BLaER1 treated with 17β-estradiol and CSF1 and Interleukin-3, amounts not matched to agents 10 nM and 100 nM (cell line): Measurements from ENCODE around the gene TRIM71.

ENCODE experiments used
- H3K27ac ChIP-seq, 11 experiments: shearing (Covaris generic); formaldehyde crosslinking; 2 replicates each; pipeline ENCODE4 v1.8.1; 2022
- H3K27me3 ChIP-seq, 11 experiments: shearing (Covaris generic); formaldehyde crosslinking; 2 replicates each; pipeline ENCODE4 v1.8.1; 2022
- H3K36me3 ChIP-seq, 11 experiments: shearing (Covaris generic); formaldehyde crosslinking; 2 replicates each; pipeline ENCODE4 v1.8.1; 2022
- H3K4me1 ChIP-seq, 10 experiments: shearing (Covaris generic); formaldehyde crosslinking; 2 replicates each; pipeline ENCODE4 v1.8.1; 2022
- H3K4me2 ChIP-seq, 11 experiments: shearing (Covaris generic); formaldehyde crosslinking; 2 replicates each; pipeline ENCODE4 v1.8.1; 2022
- H3K4me3 ChIP-seq, 10 experiments: shearing (Covaris generic); formaldehyde crosslinking; 2 replicates each; pipeline ENCODE4 v1.8.1; 2022
- H3K9ac ChIP-seq, 11 experiments: shearing (Covaris generic); formaldehyde crosslinking; 2 replicates each; pipeline ENCODE4 v1.8.1; 2022
- H3K9me3 ChIP-seq, 11 experiments: shearing (Covaris generic); formaldehyde crosslinking; replicated peaks in 1 of 11; 2 replicates each; pipeline ENCODE4 v1.8.1; 2022
- H4K20me1 ChIP-seq, 11 experiments: shearing (Covaris generic); formaldehyde crosslinking; 2 replicates each; pipeline ENCODE4 v1.8.1; 2022
- Cebpa-rat ChIP-seq, 11 experiments: shearing (Covaris generic); IDR thresholded peaks; 2 replicates each; pipeline ENCODE4 v1.8.1; 2022

TRIM71 gene

GRCh38 chr3:32852146-32852545, 34.3 kb downstream of the TRIM71 start:
- peaks cover 0 to 20% (median 16%) of the 10 kb centered on the region in 10 experiments; a peak in 15 of 20 replicates for H3K4me1 ChIP-seq

GRCh38 chr3:32855350-32855953, 37.7 kb downstream of the TRIM71 start:
- no peak for TF ChIP-seq Cebpa-rat (IDR thresholded peaks at IDR 0.05)
- no peak overlapping the region for H3K27ac ChIP-seq
- H4K20me1 ChIP-seq = no peaks in the 10 kb centered on the region
- no peak overlapping the region for H3K4me2 ChIP-seq
- H3K4me1 ChIP-seq = peaks cover 0 to 18% (median 9%) of the 10 kb centered on the region in 10 experiments; a peak in 15 of 20 replicates
- no peaks in the 10 kb centered on the region for H3K36me3 ChIP-seq
- no peaks in the 10 kb centered on the region for H3K9me3 ChIP-seq
- no peak overlapping the region for H3K4me3 ChIP-seq
- H3K27me3 ChIP-seq = no peaks in the 10 kb centered on the region
- no peak overlapping the region for H3K9ac ChIP-seq

More at GRCh38 chr3:32852146-32852545, 34.3 kb downstream of the TRIM71 start:
- no peak overlapping the region for H3K4me3 ChIP-seq
- H3K4me2 ChIP-seq = no peak overlapping the region
- H3K36me3 ChIP-seq = no peaks in the 10 kb centered on the region
- H4K20me1 ChIP-seq = no peaks in the 10 kb centered on the region
- H3K9me3 ChIP-seq = no peaks in the 10 kb centered on the region
- no peak overlapping the region for H3K9ac ChIP-seq
- no peaks in the 10 kb centered on the region for H3K27me3 ChIP-seq
- no peak for TF ChIP-seq Cebpa-rat (IDR thresholded peaks at IDR 0.05)
- no peak overlapping the region for H3K27ac ChIP-seq

- Histone ChIP-seq H3K4me1 (peaks cover 0 to 15% (median 6%) of the 10 kb centered on the region in 10 experiments; a peak in 8 of 20 replicates), H3K4me2 (no peak overlapping the region)
Measured at GRCh38 chr3:32856355-32856889, 38.6 kb downstream of the TRIM71 start.

DNA sequence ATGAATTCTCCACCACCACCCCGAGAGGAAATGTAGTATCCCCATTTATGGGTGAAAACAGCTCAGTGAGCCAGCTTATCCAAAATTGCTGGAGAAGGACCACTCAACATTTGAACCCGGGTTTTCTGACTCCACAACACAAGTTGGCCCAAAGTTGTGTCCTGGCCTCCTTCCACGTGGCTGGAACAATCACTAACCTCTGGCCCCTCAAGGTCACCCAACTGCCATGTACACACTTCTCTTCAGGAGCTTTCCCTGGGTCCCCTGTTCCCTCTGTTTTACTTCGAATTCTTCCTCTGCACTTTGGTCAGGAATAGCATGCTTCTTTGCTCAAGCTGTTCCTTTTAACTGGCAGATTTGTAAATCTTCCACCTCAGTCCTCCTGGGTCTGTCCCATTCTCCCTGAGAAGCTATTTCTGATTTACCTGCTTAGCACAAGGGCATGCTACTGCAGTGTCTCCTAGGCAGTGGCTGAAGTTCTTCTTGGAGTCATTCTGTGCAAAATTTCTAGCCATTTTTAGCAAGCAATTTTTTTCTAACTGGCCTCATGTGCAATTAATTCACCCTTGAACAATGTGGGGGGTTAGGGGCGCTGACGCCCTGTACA, 39.2 kb downstream of the TRIM71 start:
- no peak for TF ChIP-seq Cebpa-rat (IDR thresholded peaks at IDR 0.05)
- H3K9me3 ChIP-seq = no peaks in the 10 kb centered on the region
- H3K27me3 ChIP-seq = no peaks in the 10 kb centered on the region
- H4K20me1 ChIP-seq = no peaks in the 10 kb centered on the region; a peak in 1 of 22 replicates
- no peak overlapping the region for H3K4me3 ChIP-seq
- H3K36me3 ChIP-seq = no peaks in the 10 kb centered on the region
- no peak overlapping the region for H3K27ac ChIP-seq
- H3K4me1 ChIP-seq = peaks cover 0 to 15% (median 6%) of the 10 kb centered on the region in 10 experiments; a peak in 8 of 20 replicates
- no peak overlapping the region for H3K4me2 ChIP-seq
- no peak overlapping the region for H3K9ac ChIP-seq

More at GRCh38 chr3:32856355-32856889, 38.6 kb downstream of the TRIM71 start:
- Histone ChIP-seq H3K27me3 (no peaks in the 10 kb centered on the region), H3K4me3 (no peak overlapping the region), H3K27ac (no peak overlapping the region), H4K20me1 (no peaks in the 10 kb centered on the region), H3K9ac (no peak overlapping the region), H3K36me3 (no peaks in the 10 kb centered on the region), H3K9me3 (no peaks in the 10 kb centered on the region)
- TF ChIP-seq Cebpa-rat (IDR thresholded peaks at IDR 0.05) = no peak

- Histone ChIP-seq H3K9me3 (no peaks in the 10 kb centered on the region), H3K27me3 (no peaks in the 10 kb centered on the region), H3K4me3 (no peak overlapping the region), H3K36me3 (no peaks in the 10 kb centered on the region), H3K4me2 (no peak overlapping the region), H3K4me1 (peaks cover 0 to 15% (median 6%) of the 10 kb centered on the region in 10 experiments; a peak in 8 of 20 replicates), H3K27ac (no peak overlapping the region), H3K9ac (no peak overlapping the region), H4K20me1 (no peaks in the 10 kb centered on the region; a peak in 1 of 22 replicates)
- TF ChIP-seq Cebpa-rat (IDR thresholded peaks at IDR 0.05) = no peak
Measured at GRCh38 chr3:32857921-32858320, 40.1 kb downstream of the TRIM71 start.

- H3K36me3 ChIP-seq = no peaks in the 10 kb centered on the region
- H3K4me3 ChIP-seq = no peak overlapping the region
- H3K9me3 ChIP-seq = no peaks in the 10 kb centered on the region
- TF ChIP-seq Cebpa-rat (IDR thresholded peaks at IDR 0.05) = no peak
- no peaks in the 10 kb centered on the region for H3K27me3 ChIP-seq
- no peak overlapping the region for H3K9ac ChIP-seq
- H3K27ac ChIP-seq = no peak overlapping the region
- no peak overlapping the region for H3K4me2 ChIP-seq
- no peaks in the 10 kb centered on the region; a peak in 2 of 22 replicates for H4K20me1 ChIP-seq
- H3K4me1 ChIP-seq = peaks cover 0 to 7% (median under 1%) of the 10 kb centered on the region in 10 experiments; a peak in 6 of 20 replicates
Measured at GRCh38 chr3:32859604-32860237, 41.9 kb downstream of the TRIM71 start.

GRCh38 chr3:32860499-32860898, 42.7 kb downstream of the TRIM71 start:
- Histone ChIP-seq H3K9me3 (no peaks in the 10 kb centered on the region), H3K27me3 (no peaks in the 10 kb centered on the region), H3K4me1 (0 out of 20 replicates have a peak, but pooled peaks cover 0 to 5% (median 0%) of the 10 kb centered on the region in 10 experiments), H3K36me3 (no peaks in the 10 kb centered on the region), H3K4me2 (no peak overlapping the region), H3K27ac (no peak overlapping the region), H3K4me3 (no peak overlapping the region), H3K9ac (no peak overlapping the region), H4K20me1 (no peaks in the 10 kb centered on the region; a peak in 2 of 22 replicates)
- TF ChIP-seq Cebpa-rat (IDR thresholded peaks at IDR 0.05) = no peak

DNA sequence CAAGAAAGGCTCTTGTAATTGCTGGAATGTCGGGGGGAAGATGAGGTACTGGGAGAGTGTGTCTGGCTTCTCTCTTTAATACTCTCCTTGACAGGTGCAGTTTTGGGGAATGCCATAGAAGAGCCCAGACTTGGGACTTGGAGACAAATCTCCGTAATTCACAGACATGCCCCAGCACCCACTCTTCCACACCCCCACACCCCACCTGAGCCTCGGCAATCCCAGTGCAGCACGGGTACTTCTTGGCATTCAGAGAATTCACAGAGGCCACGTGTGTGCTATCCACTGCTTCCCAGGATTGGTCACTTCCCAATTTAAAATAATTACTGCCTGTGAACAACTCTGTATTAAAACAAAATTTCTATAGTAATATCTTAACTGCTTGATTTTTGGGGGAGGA, 43.9 kb downstream of the TRIM71 start:
- TF ChIP-seq Cebpa-rat (IDR thresholded peaks at IDR 0.05) = no peak
- Histone ChIP-seq H3K27me3 (no peaks in the 10 kb centered on the region), H3K4me1 (0 out of 20 replicates have a peak, but pooled peaks cover 0 to 4% (median 0%) of the 10 kb centered on the region in 10 experiments), H3K4me3 (no peak overlapping the region), H3K4me2 (no peak overlapping the region), H3K9ac (no peak overlapping the region), H3K36me3 (no peaks in the 10 kb centered on the region), H3K9me3 (no peaks in the 10 kb centered on the region), H3K27ac (no peak overlapping the region), H4K20me1 (no peaks in the 10 kb centered on the region; a peak in 2 of 22 replicates)

DNA sequence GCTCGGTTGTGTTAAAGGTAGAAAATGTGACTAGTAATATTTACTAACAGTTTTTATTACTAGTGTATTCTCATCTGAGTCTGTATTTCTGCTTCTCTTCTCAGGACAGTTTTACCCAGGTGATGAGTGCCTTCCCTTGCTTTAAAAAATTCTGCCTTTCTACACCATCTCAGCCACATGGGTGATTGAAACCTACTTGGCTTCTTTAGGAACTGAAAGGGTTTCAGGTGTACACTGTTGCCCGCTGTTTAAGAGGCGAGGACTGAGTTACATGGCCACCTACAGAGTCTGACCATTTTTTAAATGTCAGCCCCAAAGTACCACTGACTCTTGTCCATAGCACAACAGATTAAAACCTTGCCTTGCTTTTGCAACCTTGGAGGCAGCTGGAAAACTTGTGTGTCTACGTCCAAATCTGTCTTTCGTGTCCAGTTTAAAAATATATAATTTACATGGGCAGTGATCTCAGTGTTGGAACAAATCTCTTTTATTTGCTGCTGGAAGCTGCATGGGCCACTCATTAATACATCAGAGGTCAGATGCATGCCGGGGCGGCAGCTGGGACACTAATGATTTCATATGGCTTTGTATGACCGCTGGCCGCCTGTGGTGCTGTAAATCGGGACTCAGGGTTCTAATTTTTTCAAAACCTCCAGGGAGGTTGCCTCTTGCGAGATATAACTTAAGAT, 44.6 kb downstream of the TRIM71 start:
- H3K4me3 ChIP-seq = no peak overlapping the region
- 0 out of 20 replicates have a peak, but pooled peaks cover 0 to 4% (median 0%) of the 10 kb centered on the region in 10 experiments for H3K4me1 ChIP-seq
- H3K27ac ChIP-seq = no peak overlapping the region
- no peaks in the 10 kb centered on the region for H3K36me3 ChIP-seq
- H3K9me3 ChIP-seq = no peaks in the 10 kb centered on the region
- no peak for TF ChIP-seq Cebpa-rat (IDR thresholded peaks at IDR 0.05)
- no peaks in the 10 kb centered on the region for H3K27me3 ChIP-seq
- no peak overlapping the region for H3K9ac ChIP-seq
- no peaks in the 10 kb centered on the region; a peak in 2 of 22 replicates for H4K20me1 ChIP-seq
- no peak overlapping the region for H3K4me2 ChIP-seq
